LNCAP (cell line): ENCODE measurements around the gene CHST3.

ENCODE experiments used
- CTCF ChIP-seq: fragments of 450-650 bp; IDR thresholded peaks from 2 replicates; pipeline ENCODE4 v1.5.1; 2017; ENCODE audit warnings: mild to moderate bottlenecking

CHST3 gene

GRCh38 chr10:72041491-72041890 lies 77.3 kb downstream of the CHST3 start:
- TF ChIP-seq CTCF, result no peak

- no peak for TF ChIP-seq CTCF
Measured at GRCh38 chr10:72043016-72043834, 79.0 kb downstream of the CHST3 start.

- no peak for TF ChIP-seq CTCF
Measured at GRCh38 chr10:72044417-72045041, 80.3 kb downstream of the CHST3 start.

GRCh38 chr10:72045586-72045985 lies 81.4 kb downstream of the CHST3 start:
- no peak for TF ChIP-seq CTCF

- peak; percentile 100 for TF ChIP-seq CTCF
Measured at GRCh38 chr10:72048450-72049124, 84.4 kb downstream of the CHST3 start.

- TF ChIP-seq CTCF, result no peak
Measured at GRCh38 chr10:72049472-72049871, 85.3 kb downstream of the CHST3 start.

GRCh38 chr10:72049969-72050781 lies 86.0 kb downstream of the CHST3 start:
- no peak for TF ChIP-seq CTCF
